OCI-LY7 (cell line): Measurements from ENCODE around the gene TMEM269.

Source experiments
- EZH2phosphoT487 ChIP-seq: fragments of 200-600 bp; sonication (generic); IDR thresholded peaks from 2 replicates; pipeline ENCODE4 v1.6.1; 2018; ENCODE audit warnings: low read depth, borderline replicate concordance, mild to moderate bottlenecking, mixed run types, antibody characterized with exemption, low read length, moderate library complexity, mixed read lengths
- TF ChIP-seq, protein P1 (sequence below): fragments of 200-600 bp; sonication (generic); conservative IDR thresholded peaks from 2 replicates; pipeline ENCODE4 v1.5.1; 2014; ENCODE audit warnings: mild to moderate bottlenecking, antibody characterized with exemption, low read length, moderate library complexity, mixed read lengths

DNA sequence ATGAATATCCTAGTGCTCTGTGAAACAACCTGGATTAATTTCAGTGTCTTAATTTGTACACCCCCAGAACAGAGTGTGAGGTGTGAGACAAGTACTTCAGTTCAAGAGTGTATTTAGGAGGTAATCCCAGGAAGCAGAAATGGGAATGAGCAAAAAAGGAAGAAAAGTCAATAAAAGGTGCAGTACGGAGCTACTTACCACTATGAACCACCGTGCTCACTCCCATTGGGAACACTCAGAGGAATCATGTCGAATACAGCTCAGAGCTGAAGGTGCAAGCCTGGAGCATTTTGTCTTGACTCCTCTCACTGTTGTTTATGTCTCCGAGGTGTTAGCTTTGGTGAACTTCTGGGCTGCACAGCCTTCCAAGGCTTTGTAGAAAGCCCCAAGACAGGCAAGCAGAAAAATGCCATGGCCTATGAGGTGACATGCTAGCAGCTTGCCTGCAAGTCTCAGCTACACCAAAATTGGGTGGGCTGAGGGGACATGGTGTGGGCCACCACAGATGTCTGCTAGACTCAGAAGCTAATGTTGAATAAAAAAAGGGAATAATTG, 39.8 kb downstream of the TMEM269 start:
- TF ChIP-seq, protein P1, sequence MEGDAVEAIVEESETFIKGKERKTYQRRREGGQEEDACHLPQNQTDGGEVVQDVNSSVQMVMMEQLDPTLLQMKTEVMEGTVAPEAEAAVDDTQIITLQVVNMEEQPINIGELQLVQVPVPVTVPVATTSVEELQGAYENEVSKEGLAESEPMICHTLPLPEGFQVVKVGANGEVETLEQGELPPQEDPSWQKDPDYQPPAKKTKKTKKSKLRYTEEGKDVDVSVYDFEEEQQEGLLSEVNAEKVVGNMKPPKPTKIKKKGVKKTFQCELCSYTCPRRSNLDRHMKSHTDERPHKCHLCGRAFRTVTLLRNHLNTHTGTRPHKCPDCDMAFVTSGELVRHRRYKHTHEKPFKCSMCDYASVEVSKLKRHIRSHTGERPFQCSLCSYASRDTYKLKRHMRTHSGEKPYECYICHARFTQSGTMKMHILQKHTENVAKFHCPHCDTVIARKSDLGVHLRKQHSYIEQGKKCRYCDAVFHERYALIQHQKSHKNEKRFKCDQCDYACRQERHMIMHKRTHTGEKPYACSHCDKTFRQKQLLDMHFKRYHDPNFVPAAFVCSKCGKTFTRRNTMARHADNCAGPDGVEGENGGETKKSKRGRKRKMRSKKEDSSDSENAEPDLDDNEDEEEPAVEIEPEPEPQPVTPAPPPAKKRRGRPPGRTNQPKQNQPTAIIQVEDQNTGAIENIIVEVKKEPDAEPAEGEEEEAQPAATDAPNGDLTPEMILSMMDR = no peak
- TF ChIP-seq EZH2phosphoT487 = no peak
